GM20000 (cell line): ENCODE measurements around the gene LGALS8.

ENCODE experiments used
- DNase-seq: peaks from one replicate; pipeline ENCODE4 v3.0.0; 2012; ENCODE audit warnings: low spot score
- TF ChIP-seq, protein P1 (sequence below): IDR thresholded peaks from 2 replicates; pipeline ENCODE4 v1.5.1; 2012; ENCODE audit warnings: mild to moderate bottlenecking, control low read depth; ENCODE audit errors: extremely low read depth, missing control alignments

Gene LGALS8

GRCh38 chr1:236522937-236523703 is 662 bp upstream of the LGALS8 start:
- no peak for DNase-seq
- TF ChIP-seq, protein P1, sequence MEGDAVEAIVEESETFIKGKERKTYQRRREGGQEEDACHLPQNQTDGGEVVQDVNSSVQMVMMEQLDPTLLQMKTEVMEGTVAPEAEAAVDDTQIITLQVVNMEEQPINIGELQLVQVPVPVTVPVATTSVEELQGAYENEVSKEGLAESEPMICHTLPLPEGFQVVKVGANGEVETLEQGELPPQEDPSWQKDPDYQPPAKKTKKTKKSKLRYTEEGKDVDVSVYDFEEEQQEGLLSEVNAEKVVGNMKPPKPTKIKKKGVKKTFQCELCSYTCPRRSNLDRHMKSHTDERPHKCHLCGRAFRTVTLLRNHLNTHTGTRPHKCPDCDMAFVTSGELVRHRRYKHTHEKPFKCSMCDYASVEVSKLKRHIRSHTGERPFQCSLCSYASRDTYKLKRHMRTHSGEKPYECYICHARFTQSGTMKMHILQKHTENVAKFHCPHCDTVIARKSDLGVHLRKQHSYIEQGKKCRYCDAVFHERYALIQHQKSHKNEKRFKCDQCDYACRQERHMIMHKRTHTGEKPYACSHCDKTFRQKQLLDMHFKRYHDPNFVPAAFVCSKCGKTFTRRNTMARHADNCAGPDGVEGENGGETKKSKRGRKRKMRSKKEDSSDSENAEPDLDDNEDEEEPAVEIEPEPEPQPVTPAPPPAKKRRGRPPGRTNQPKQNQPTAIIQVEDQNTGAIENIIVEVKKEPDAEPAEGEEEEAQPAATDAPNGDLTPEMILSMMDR: no peak

GRCh38 chr1:236524142-236524894 is 536 bp downstream of the LGALS8 start:
- TF ChIP-seq, protein P1: no peak
- DNase-seq: peak; percentile 82

DNA sequence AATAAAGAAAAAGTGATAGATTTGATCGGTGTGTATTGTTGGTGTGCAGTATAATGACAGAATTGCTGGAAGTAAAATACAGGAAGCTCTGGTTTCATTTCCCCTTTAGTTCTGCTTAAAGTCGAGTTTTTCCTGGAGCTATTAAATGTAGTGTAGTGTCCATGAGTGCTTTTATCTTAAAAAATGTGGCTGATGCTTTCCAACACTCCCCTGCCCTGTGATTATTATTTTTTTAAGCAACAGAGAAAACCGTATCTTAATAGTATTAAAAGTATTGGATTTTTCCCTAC is 1.1 kb downstream of the LGALS8 start:
- no peak for DNase-seq
- TF ChIP-seq, protein P1: no peak

- no peak for DNase-seq
- TF ChIP-seq, protein P1: no peak
Measured at GRCh38 chr1:236526079-236526478, 2.3 kb downstream of the LGALS8 start.

GRCh38 chr1:236530286-236530685 is 6.5 kb downstream of the LGALS8 start:
- TF ChIP-seq, protein P1: no peak
- no peak for DNase-seq

GRCh38 chr1:236530959-236531358 is 7.2 kb downstream of the LGALS8 start:
- no peak for DNase-seq
- TF ChIP-seq, protein P1: no peak

- no peak for DNase-seq
- TF ChIP-seq, protein P1: no peak
Measured at GRCh38 chr1:236532850-236533249, 9.1 kb downstream of the LGALS8 start.
